CD4-positive, alpha-beta T cell treated with Interleukin-4 for 1 hour (primary cell): ENCODE measurements around the gene CNOT2.
A peak's percentile ranks its signal among the peaks of the same experiment; 100 is the strongest.

Experiments used
- DNase-seq, 2 donors: peaks; one replicate each; pipeline ENCODE4 v3.0.0-alpha.2; 2020 to 2022

CNOT2 gene

DNA sequence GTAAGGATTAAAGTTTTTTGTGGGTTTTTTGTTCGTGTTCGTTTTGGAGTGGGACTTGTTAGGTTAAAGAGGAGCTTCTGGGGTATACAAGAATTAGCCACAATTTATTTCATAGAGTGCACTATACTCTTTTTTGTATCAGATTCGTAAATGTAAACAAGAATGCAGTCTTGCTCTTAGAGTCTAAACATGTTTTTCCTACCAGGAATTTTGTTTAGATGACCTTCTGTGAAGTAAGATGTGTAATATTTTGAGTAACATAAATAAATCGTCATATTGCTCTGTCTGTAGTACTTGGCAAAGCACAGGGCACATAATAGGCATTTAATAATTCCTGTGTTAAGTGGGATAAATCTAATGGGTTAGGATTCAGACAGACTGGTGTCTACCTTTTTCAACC, 9.6 kb downstream of the CNOT2 start:
- DNase-seq = no peak

DNA sequence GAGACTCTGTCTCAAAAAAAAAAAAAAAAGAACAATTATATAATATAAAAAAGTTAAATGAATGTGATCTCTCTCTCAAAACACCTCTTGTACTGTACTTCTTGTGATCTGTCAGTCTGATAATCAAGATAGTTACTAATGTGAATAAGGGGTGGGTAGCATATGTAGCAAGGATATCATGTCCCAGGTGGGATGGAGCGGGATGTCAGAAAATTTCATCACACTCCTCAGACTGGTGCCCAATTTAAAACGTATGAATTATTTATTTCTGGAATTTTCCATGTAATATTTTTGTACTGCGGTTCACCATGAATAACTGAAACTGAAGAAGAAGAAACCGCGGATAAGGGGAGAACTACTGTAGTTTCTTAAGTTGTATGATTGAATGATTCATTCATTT, 11.0 kb downstream of the CNOT2 start:
- no peak for DNase-seq

DNA sequence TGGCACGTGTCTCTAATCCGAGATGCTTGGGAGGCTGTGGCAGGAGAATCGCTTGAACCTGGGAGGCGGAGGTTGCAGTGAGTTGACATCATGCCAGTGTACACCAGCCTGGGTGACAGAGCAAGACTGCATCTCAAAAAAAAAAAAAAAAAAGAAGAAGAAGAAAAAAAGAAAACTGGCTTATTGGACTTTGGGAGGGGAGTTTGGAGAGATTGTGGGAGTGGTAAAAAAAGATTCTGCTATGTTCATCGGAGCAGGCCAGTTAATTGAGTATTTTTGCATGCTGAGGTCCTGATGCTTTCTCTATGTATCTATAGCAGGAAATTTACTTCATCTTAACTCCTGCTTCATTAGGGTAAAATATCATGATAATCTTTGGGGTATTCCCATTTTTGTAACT, 11.6 kb downstream of the CNOT2 start:
- no peak for DNase-seq

DNA sequence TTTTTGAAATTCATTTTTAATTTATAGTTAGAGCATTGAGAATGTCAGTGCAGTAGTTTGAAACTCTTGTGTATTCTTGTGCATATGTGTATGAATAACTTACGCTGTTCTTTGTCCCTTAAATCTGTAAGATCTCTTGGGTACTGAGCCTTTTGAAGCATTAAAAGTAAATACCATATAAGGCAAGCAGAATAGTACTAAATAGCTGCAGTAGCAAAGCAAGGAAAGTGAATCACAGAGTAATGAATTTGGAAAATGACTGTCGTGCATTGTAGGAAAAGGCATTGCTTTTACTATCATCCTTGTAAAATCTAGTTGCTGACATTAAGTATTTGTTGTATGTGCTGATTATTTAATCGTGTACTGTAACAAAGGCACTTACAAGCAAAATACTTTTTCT, 12.1 kb downstream of the CNOT2 start:
- no peak for DNase-seq

DNA sequence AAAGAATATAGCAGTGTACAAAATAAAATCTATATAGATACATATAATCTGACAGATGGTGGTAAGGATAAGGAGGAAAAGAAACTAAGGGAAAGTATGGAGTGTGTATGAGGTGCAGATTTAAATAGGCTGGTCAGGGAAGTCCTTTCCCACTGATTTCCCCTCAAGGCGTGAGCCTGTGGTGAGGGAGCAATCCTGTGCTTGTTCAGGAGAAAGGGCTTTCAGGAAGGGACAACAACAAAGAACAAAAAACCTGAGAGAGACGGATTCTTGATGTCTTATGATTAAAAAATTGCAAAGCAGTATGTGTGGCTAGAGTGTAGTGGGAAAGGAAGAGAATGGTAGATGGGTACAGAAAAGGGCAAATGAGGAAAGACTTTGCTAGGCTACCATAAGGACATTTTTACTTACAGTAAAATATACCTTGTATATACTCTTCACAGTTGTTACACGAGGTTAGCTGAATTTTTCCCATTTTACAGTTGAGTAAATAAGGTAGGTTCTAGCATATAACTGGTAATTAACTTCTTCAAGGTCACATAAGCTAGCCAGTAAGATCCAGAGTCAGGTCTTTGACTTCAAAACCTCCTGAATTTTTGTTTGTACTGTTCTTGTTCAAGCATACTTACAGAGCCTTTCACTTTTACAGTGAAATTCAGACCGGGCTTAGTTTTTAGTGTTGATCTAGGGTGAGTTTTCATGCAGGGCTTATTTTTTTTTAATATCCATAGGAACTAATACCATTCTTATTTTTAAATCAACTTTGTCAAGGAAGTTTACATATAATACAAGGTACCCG, 15.6 kb downstream of the CNOT2 start:
- DNase-seq = no peak

DNA sequence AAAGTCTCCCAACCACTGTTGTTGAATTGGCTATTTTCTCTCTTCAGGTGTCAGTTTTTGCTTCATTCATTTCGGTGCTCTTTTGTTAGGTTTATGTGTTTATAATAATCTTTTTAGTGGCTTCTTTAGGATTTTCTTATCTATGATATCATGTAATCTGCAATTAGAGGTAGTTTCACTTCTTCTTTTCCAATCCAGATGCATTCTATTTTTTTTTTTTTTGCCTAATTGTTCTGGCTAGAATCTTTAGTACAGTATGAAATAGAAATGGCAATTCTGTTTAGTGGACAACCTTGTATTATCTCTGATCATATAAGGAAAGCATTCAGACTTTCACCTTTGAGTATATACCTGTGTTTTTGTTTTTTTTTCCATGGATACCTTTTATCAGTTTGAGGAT, 17.4 kb downstream of the CNOT2 start:
- DNase-seq = no peak

DNA sequence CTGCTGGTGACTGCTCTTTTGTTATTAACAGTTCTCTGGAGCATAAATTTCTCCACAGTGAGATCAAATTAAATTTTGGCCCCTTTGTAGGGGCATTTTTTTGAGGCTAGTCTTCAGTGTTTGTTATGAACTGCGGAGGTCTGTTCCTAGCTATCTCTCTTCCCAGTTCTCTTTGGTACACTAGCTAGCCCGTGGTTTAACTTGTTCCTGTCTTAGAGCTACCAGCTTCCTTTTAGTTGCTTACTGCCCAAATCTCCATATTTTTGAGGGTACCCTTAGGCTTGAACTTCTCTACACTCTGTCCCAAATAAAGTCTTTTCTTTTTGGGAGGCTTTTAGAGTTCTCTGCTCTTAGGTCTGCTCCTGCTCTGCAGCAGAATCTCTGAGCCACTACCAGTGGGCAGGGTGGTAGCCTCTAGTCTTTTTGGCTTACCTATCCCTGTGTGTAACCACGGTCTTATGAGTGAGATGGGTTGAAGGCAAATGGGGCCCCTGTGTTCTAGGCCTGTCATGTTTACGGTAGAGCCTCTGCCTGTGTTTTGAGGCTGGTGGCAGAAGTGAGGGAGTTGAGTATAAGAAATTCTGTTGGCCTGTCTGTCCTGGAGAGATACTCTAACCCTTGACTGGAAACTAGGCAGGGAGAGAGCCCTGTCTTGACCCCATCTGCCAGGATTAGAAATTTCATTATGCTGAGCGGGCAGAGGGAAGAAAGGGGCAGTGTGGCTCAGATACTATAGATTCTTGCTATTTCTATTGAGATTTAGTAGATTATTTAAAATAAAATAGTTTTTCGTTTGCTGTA, 21.0 kb downstream of the CNOT2 start:
- no peak for DNase-seq

DNA sequence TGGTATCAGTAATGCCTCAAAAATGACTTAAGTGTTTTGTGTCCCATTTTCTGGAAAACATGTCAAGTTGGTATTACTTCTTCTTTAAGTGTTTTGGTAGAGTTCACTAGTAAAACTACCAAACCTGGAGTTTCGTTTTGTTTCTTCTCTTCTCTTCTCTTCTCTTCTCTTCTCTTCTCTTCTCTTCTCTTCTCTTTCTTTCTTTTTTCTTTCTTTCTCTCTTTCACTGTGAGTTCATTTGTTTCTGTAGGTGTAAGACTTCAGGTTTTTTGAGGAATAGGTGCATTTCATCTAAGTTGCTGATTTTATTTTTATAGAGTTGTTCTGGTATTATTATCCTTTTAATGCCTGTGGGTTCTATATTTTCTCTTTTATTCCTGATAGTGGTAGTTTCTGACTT, 21.9 kb downstream of the CNOT2 start:
- no peak for DNase-seq

DNA sequence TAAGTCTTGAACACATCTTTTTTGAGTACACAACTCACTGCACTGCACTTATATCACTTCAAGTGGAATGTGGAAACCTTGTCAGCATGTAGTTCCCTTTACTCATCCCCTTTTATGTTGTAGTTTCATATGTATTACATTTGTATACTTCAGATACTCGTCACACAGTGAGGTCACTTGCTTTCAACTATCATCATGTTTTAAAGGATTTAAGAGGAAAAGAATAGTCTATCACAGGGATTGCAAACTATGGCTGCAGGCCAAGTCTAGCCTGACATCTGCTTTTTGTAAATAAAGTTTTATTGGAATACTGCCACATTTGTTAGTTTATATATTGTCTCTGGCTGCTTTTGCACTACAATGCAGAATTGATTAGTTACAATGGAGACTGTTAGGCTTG, 24.3 kb downstream of the CNOT2 start:
- no peak for DNase-seq

DNA sequence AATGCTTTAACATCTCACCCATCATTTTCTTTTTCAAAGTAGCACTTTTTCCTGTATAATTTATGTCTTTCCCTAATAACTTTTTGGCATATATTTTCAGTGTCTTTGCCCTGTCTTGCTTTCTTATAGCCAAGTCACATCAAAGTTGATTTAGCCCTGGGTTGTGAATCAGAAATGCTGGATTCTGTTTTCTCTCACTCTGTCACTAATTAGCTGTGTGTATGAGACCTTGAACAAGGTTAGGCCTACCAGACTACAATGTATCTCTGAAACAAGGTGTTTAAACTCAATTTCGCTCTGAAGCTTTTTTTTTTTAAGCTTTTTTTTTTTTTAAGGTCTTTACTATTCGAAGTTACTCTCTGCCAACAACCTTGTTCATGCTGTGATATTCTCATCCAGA, 25.7 kb downstream of the CNOT2 start:
- no peak for DNase-seq

DNA sequence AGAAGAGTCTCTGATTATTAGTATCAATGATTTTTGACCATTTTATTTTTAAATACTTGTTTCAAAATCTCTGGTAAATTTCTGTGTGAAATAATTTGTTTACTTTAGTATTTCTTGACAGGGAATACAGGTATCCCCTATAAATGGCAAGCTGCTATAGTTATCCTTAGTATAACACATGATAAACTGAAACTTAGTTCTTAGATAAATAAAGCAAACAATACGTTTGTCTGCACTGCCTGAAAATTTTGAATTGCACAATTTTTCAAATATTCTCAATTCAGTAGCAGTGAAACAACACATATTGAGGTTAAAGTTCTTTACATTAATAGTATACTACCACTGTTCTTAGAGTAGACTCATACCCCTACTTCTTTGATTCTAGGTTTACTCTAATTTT, 26.9 kb downstream of the CNOT2 start:
- DNase-seq = no peak

DNA sequence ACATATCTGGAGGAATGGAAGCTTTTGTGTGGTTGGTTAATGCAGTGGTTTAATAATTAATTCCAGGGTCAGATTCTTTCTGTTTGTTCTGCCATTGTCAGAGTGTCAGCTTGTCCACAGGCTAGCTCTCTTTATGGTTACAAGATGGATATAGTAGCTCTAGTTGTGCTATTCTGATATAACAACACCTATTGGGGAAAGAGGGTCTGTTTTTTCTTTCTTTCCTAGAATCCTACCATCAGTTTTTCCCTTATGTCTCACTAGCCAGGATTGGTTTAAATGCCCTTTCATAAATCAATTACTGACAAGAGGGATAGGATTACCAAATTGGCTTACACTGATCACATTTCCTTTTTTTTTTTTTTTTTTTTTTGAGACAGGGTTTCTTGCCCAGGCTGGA, 27.8 kb downstream of the CNOT2 start:
- DNase-seq = no peak

DNA sequence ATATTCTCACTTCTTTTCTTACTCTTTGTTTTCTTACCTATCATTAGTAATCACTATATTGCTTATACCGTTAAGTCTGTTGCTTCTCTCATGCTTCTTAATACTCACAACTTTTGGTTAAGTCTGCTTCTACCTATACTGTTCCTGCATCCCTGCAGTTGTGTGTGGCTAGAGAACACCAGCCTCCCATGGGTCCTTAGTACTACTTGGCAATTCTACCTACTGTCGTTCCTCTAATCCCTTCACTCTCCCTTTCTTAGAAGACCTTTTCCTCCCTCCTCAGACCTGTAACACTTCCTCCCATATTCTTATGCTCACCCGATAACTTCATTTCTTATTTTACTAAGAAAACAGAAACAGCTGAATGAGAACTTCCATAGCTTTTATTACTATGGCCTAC, 29.3 kb downstream of the CNOT2 start:
- no peak for DNase-seq

DNA sequence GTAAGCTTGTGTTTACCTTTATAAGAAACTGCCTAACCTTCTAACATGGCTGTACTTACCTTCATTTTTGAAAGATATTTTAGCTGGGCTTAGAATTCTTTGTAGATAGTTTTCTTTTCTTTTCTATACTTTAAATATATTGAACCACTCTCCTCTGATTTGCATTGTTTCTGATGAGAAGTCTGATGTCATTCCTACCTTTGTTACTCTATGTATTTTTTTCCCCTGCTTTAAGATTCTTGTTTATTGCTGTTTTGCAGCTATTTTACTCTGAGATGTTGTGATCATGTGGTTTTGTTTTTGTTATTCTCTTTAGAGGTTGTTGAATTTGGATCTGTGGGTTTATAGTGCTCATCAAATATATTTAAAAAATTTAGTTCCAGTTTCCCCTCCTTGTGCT, 31.8 kb downstream of the CNOT2 start:
- DNase-seq = no peak

DNA sequence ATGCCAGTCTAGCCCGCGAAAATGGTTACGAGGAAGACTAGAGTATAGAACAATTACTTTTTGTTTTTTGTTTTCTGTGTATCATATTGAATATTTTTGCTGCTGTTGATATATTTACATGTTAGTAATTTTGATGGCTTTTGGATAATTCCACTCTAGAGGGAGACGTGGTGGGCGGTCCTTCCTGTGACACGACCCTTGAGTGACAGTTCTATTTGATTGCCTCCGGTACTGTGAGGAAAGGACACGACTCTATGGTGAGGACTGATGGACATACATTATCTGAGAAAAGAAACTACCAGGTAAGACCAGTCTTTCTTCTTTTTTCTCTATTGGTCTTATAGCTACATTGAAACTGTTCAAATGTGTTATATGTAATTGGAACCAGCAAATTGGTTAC, 34.7 kb downstream of the CNOT2 start:
- no peak for DNase-seq

DNA sequence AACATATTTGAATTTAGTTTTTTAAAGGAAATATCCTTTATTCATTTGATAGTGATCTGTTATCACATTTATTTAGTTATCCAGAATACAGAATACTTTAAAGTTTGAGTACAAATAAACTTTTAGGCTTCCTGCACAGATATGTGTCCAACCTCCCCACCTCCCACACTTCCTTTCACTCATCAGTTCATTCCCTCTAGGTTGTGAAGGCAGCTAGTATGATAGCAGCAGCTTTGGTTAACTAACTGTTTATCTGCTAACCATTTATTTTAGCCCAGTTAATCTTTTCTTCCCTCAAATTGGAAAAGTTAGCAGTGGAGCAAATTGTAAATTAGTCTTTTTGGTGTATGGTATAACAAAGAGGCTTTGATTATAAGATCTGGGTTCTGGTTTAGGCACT, 35.7 kb downstream of the CNOT2 start:
- DNase-seq = no peak

DNA sequence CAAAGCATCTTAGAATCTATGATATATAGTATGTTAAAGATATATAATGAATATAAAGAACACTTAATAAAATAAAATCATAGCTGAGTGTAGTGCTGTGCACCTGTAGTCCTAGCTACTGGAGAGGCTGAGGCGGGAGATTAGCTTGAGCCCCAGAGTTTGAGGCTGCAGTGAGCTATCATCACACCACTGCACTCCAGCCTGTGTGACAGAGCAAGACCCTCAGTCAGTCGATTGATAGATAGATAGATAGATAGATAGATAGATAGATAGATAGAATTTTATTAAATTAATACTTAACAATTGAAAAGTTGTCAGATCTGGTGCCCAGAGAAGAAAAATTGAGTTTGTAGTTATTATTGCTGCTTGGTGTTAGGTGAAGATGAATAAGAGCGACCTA, 40.0 kb downstream of the CNOT2 start:
- DNase-seq = no peak

DNA sequence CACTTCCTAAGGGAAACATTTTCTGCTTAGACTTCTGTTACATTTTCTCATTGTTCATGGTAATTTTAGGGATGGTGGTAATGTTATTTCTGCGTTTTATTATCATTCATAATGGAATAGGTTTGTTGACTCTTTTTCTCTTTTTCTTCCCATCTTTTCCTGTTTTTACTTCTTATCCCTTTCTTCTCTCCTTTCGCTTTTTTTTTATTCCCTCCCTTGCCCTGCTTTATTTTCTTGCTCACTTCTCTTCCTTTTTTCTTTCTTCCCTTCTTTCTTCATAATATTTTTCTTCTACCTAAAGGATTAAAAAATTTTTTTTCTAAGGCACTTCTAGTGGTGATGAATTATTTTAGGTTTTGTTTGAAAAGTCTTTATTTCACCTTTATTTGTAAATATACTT, 45.6 kb downstream of the CNOT2 start:
- DNase-seq = no peak

DNA sequence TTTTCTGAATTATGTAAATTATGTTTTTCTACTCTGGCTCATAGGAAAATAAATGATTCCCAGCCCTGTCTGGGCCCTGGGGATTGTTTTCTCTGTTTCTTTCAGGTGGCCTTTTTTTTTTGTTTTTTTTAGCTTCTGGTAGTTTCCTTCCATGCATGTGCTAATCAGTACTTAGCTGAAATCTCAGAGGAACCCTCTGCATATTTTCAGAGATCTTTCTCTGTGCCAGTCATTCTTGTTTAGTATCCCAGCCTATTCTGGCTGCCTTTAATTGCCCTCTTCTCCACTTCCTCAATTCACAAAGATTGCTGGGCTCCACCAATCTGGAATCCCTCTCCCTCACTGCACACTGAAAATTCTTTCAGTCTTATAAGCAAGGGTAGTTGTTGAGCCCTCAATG, 46.9 kb downstream of the CNOT2 start:
- DNase-seq = no peak

DNA sequence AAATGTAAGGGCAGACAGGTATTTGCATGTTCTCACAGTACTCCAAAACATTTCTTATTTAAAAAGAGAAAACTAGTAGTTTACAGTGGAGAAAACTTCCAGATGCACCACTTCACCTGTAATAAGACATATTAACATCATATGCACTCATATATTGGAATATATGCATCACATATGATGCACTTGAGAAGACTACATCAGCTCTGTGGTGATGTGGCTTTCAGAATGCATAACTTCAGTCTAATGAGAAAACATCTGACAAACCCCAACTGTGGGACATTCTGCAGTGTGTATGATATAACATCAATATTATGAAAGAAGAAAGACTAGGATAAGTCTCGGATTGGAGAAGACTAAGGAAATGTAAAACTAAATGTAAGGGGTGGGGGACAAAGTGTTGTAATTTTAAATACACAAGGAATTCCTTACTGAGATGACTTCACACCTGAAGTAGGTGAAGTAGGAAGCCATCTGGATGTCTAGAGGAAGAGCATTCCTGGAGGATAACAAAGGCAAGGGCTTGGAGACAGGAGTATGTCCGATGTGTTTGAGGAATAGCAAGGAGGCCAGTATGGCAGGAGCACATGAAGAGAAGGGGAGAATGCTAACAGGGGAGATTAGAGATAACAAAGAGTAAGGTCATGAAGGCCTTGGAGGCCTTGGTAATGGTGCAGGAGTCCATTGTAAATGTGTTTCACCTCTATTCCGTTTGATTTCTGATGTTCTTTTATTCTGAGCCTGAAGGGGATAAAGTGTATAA, 49.0 kb downstream of the CNOT2 start:
- no peak for DNase-seq

DNA sequence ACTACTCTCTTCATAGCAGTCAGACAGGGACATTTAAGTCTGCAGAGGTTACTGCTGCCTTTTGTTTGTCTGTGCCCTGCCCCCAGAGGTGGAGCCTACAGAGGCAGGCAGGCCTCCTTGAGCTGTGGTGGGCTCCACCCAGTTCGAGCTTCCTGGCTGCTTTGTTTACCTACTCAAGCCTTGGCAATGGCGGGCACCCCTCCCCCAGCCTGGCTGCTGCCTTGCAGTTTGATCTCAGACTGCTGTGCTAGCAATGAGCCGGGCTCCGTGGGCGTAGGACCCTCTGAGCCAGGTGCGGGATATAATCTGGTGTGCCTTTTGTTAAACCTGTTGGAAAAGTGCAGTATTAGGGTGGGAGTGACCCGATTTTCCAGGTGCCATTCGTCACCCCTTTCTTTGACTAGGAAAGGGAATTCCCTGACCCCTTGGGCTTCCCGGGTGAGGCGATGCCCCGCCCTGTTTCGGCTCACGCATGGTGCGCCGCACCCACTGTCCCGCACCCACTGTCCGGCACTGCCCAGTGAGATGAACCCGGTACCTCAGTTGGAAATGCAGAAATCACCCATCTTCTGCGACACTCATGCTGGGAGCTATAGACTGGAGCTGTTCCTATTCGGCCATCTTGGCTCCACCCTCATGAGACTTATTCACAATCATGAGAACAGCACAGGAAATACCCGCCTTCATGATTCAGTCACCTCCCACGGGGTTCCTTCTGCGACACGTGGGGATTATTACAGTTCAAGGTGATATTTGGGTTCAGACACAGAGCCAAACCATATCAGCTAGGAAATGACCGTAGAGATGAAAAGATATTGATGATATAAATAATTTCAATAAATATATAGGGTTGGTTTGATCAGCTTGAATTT, 61.7 kb downstream of the CNOT2 start:
- DNase-seq = peak in 1 of 2 donors; percentile 40

DNA sequence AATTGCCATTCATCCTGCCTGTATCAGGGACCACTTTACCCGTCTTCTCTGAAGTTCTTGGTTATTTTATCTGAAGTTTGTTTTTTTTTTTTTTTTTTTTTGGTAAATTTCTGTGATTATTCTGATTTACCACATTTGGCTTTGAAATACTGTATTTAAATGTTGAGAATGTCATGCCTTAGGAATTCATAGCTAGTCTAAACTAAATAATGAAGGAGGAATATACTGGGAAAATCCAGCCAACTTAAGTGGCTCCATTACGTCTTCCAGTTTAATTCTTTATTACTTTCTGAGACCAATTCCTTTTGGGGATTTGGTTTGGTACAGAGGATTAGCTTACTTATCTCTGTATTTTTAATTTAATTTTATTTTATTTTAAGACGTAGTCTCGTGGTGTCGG, 62.6 kb downstream of the CNOT2 start:
- no peak for DNase-seq

DNA sequence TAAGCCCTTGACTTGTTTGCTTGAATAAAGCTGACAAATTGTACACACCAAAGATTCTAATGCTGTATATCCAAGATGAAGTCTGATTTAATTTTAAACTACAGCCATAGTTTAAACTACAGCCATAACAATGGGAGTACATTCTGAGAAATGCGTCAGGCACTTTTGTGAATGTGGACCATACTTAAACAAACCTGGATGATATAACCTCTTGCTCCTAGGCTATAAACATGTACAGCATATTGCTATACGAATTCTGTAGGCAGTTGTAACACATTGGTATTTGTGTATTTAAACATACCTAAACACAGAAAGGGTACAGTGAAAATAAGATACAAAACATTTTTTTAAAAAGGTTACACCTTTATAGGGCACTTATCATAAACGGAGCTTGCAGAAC, 63.4 kb downstream of the CNOT2 start:
- no peak for DNase-seq
